GM08714 (cell line): Measurements from ENCODE around the gene KBTBD12.

ENCODE experiments used
- H3K4me3 ChIP-seq: fragments of 200-500 bp; sonication (Bioruptor generic); 2 replicates; pipeline ENCODE4 v1.5.1; 2014; ENCODE audit warnings: mild to moderate bottlenecking, low read length, inconsistent platforms
- ZNF274 ChIP-seq: IDR thresholded peaks from 2 replicates; pipeline ENCODE4 v1.6.1; 2012; ENCODE audit warnings: mild to moderate bottlenecking, low read depth, low read length

Gene KBTBD12

DNA sequence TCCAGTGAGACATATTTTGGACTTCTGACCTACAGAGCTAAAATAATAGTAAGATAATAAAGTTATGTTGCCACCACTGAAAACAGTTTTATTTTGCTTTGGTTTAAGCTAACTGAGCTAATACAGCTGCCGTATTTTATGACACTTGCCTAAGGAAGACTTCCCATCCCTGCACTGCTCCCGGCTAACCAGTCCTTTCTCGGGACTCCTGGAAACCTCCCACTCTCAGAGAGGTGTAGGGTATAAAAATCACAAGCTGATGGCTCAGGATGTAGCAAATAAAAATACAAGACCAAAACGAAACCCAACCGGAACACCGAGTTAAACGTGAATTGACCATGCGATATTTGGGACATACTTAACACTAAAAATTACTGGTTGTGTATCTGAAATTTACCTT, 448 bp upstream of the KBTBD12 start:
- peak overlapping the region; percentile 38; the same call in 1 of the 2 replicates for H3K4me3 ChIP-seq
- no peak for TF ChIP-seq ZNF274

DNA sequence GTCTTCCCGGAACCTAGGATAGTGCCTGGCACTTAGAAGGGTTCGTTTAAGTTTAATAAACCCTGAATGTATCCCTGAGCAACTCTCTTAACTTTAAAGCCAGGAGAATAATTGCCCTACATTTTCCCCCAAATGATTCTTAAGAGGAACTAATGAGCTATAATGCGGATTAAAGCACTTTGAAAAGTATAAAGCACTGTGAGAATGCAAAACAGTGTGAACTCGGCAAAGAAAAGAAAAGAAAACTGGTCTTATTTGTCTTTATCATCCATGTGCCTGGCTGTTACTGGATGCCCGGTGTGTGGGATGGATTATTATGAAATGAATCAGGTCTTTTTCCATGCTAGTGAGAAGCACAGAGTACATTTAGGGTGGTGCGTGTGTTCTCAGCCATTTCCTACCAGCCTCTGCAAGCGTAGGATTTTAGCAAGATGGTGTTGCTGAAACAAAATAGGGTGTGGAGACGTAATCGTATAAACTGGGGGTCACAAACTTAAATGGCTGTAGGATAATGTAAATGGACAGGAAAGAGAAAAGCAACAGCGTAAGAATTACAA, 983 bp downstream of the KBTBD12 start:
- no peak overlapping the region for H3K4me3 ChIP-seq
- no peak for TF ChIP-seq ZNF274

DNA sequence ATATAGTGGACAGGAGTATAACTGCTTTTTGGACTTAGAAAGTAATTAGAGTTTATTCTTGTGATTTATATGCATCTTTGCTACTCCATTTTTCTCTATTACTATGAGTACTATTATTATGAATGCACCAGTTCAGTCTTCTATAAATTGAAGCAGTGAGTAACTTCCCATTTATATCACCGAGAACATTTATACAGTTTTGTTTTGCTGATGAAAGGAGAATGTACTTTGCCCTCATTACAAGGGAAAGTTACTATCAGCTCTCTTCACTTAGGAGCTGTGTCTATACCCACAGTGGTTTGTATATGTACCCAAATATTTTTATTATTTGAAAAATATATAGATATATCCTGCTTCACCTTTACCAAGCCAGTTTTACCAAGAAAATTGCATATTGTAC, 5.7 kb downstream of the KBTBD12 start:
- TF ChIP-seq ZNF274, result no peak

DNA sequence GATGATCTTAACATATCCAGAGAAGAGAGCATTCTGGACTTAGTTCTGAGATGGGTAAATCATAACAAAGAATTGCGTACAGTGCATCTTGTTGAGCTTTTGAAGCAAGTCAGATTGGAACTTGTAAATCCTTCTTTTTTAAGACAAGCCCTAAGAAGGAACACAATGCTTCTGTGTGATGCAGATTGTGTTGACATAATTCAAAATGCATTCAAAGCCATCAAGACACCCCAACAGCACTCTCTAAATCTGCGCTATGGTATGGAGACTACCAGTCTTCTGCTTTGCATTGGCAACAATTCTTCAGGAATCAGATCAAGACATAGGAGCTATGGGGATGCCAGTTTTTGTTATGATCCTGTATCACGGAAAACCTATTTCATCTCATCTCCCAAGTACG, 8.6 kb downstream of the KBTBD12 start:
- H3K4me3 ChIP-seq, result no peak overlapping the region
- no peak for TF ChIP-seq ZNF274

More for the DNA sequence above, 5.7 kb downstream of the KBTBD12 start:
- no peak overlapping the region for H3K4me3 ChIP-seq

DNA sequence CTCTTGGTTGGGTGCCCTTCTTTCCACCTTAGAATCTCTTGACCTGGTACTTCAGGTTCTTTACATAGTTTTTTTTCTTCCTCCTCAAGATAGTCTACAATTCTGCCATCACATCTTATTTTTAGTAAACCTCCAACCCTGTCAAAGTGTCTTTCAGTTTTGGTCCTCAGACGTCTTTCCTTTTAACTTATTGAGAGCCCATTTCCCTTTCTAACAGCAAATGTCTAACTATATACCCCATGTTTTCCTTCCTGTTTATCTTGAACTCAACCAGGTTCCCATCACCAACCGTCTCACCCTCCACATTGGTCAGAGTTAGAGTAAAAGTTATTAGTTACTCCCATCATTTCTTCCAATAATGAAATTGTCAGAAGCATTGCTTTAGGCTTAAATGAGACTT, 10.4 kb downstream of the KBTBD12 start:
- H3K4me3 ChIP-seq, result no peak overlapping the region
- TF ChIP-seq ZNF274, result no peak

DNA sequence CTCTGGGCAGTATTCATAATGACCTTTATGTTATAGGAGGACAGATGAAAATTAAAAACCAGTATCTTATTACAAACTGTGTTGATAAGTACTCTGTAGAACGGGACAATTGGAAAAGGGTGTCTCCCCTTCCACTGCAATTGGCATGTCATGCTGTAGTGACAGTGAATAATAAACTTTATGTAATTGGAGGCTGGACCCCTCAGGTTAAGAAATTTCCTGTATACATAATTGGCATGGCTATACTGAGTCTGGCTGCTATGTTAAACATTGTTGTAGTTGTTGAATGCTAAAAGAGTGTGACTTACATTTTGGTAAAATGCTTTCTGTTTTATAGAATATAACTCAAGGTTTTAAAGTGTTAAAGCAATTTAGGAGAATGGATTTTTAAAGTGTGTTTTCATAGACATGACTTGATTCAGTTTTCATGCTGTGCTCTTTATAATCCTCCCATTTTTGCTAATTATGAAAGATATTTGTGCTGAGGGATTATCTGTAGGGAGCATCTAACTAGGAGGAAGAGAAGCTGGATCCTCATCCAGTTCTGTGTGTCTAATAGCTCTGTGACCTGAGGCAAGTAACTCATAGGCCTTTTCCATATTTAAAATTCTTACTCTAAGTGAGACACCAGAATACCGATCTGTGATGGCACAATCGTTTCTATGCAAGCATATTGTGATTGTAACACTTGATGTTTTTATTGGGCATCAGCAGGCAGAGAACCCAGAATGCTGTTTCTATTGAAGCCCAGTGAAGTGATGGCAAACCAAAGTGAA, 13.0 kb downstream of the KBTBD12 start:
- H3K4me3 ChIP-seq, result no peak overlapping the region
- no peak for TF ChIP-seq ZNF274

DNA sequence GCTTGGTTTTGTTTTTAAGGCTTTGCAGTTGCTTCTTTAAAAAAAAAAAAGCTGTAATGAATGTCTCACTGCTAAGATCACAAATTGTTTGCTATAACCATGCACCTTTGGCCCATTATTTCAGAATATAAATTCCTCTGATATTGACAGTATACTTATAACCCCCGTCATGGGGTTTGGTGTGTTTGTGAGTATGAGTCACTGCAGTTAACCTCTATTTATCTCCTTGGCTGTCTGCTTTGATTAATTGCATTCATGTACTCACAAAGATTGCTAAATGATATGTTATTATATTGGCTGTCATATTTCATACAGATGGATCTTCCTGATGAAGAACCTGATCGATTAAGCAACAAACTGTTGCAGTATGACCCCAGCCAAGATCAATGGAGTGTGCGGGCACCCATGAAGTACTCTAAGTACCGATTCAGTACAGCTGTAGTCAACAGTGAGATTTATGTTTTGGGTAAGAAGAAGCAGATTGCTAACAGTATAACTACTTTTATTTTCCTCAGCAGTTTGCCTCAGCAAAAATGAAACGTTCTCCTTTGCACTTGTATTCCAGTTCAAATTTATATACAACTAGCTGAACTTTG, 14.9 kb downstream of the KBTBD12 start:
- no peak overlapping the region for H3K4me3 ChIP-seq
- no peak for TF ChIP-seq ZNF274

DNA sequence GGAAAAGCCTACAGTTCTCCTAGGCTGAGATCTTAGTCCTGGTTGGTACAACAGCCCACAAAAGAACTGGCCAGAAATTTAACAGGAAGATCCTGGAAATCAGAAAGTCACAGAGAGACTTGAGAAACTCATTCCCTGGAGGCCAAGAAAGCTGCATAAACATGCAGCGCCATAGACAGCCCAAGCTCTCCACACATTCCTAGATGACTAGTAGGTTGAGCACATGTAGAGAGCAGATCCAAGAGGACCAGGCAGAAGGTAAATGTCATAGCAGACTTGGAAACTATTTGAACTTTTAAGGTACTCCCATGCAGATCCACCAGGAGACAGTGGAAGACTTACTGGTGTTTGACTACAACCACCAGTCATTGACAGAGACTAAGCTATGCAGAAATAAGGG, 18.4 kb downstream of the KBTBD12 start:
- TF ChIP-seq ZNF274, result no peak

DNA sequence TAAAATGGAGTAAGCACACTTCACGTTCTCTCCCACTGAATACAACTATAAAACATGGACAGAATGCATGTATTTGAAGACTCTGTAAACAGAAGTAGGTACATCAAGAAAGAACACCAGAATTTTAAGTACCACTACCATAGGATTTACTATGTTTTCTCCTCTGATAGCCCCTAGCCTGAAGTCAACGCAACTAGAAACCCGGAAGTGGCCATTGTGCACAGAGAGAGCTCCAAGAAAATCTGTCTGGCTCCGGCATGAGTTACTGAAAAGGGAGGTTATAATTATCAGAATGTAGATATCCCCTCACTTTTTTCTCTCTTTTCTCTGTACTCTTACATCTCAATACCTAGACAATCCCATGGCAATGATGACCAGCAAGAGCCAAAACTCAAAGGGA, 23.8 kb downstream of the KBTBD12 start:
- H3K4me3 ChIP-seq, result no peak overlapping the region
- no peak for TF ChIP-seq ZNF274

More for the DNA sequence above, 18.4 kb downstream of the KBTBD12 start:
- H3K4me3 ChIP-seq, result no peak overlapping the region

DNA sequence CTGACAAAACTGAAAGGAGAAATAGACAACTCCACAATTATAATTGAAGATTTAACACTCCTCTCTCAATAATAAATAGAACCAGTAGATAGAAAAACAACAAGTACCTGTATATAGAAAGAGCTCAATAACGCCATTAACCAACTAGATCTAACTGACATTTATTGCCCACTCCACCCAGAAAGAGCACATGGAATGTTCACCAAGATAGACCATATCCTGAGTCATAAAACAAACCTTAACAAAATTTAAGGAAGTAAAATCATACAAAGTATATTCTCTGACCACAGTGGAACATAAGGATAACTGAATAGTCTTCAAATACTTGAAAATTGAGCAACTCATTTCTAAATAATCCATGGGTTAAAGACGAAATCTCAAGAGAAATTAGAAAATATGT, 25.1 kb downstream of the KBTBD12 start:
- no peak for TF ChIP-seq ZNF274

DNA sequence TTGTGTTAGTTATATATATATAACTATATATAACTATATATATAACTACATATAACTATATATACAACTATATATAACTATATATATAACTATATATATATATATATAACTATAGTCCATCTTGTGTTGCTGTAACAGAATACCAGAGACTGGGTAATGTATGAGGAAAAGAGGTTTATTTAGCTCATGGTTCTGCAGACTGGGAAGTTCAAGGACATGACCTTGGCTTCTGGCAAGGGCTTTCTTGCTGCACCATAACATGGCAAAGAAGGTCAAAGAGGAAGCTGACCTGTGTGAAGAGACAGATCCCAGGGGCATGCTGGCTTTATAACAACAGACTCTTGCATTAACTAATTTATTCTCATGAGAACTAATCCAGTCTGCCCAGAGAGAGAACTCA, 27.6 kb downstream of the KBTBD12 start:
- no peak for TF ChIP-seq ZNF274
- no peak overlapping the region for H3K4me3 ChIP-seq

More for the DNA sequence above, 25.1 kb downstream of the KBTBD12 start:
- H3K4me3 ChIP-seq, result no peak overlapping the region

DNA sequence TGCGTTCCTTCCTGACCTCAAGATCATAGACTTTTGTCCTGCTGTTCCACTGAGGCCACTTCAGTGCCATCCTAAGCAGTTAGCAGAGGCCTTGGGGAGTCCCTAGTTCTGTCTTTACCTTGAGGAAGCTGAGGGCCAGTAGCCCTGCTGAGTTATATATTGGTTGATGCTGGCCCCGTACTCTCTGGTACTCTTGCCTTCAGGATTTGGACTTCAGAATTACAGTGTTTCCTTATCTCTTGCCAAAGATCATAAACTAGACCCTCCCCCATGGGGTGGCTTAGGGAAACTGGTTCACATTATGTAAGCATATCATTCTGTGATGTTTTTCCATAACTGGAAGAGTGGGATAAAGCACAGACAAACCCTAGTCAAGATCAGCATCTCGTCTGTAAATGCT, 33.2 kb downstream of the KBTBD12 start:
- no peak overlapping the region for H3K4me3 ChIP-seq
- no peak for TF ChIP-seq ZNF274

DNA sequence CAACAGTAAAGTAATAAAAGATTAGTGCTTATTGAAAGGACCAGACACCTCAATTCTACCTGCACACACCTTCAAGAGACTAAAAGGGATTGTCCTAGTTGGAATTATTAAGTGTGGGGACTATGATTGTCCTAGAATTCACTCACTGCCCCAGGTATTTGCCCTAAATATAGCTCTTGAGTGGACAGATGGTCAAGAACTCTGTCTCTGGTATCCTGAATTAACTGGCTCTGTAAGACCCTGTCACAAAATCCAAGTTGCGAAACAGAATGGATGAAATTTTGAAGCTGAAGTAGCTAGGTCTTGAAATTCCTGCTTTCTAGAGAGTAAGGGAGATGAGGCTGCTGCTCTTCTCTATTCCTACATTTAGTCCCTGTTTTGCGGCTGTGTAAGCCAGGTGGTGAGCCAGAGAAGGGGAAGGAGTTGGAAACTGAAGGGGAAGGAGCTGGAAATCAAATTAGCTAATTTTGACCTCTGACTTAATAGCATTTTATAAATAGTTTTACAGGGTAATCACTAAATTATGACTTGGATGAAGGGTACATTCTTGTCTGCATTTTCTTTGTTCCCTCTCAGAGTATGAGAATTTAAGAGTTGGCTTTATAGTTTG, 34.5 kb downstream of the KBTBD12 start:
- no peak for TF ChIP-seq ZNF274

DNA sequence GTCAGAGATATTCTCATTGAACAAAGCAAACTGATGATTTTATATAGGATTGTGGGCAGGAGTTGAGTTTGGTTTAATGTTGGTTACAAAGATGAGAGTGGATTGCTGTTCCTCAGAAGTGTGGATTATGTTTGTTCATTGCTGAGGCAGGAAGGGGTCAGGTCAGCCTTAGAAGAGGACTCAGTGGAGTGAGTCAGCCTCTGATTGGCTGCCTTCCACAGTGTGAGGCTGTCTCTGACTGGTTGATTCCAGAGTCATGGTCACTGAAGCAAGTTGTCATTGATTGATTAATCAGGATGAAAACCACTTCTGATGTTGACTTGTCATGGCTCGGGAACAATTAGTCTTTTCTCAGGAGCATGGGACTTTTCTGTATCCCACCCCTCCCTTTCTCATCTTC, 36.2 kb downstream of the KBTBD12 start:
- TF ChIP-seq ZNF274, result no peak

More for the DNA sequence above, 34.5 kb downstream of the KBTBD12 start:
- H3K4me3 ChIP-seq, result no peak overlapping the region

More for the DNA sequence above, 36.2 kb downstream of the KBTBD12 start:
- H3K4me3 ChIP-seq, result no peak overlapping the region
